ENCODE measurements around the gene EIF2S1.
A peak's percentile ranks its signal among the peaks of the same experiment; 100 is the strongest.
"Not testable (repeated sequence)": the region's sequence is repeated elsewhere in the genome, so short reads cannot be mapped to it uniquely, and the experiment has no call there.

EIF2S1 gene

DNA sequence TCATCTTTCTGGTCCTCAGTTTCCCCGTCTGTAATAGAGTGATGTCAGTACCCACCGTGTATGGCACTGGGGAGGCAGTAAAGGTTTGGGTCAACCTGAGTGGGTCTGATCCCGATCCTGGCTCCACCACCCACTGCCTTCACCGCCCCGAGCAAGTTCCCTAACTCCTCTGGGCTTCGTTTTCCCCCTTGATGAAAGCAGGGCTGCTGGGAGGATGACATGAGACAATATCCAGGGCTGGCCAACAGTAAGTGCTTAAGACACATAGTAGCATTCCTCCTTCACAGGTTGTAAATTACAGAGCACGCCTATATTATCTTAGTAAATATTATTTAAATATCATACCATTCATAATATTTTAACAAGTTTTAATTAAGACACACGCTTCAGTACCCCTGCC is 51.2 kb downstream of the EIF2S1 start:
- peak; percentile 31 to 59 for DNase-seq
- TF ChIP-seq POLR2A (IDR thresholded peaks at IDR 0.05; ENCODE audit: low read length) (no peak), GATA1 (IDR thresholded peaks at IDR 0.05; ENCODE audit: low read depth, low read length) (no peak)

DNA sequence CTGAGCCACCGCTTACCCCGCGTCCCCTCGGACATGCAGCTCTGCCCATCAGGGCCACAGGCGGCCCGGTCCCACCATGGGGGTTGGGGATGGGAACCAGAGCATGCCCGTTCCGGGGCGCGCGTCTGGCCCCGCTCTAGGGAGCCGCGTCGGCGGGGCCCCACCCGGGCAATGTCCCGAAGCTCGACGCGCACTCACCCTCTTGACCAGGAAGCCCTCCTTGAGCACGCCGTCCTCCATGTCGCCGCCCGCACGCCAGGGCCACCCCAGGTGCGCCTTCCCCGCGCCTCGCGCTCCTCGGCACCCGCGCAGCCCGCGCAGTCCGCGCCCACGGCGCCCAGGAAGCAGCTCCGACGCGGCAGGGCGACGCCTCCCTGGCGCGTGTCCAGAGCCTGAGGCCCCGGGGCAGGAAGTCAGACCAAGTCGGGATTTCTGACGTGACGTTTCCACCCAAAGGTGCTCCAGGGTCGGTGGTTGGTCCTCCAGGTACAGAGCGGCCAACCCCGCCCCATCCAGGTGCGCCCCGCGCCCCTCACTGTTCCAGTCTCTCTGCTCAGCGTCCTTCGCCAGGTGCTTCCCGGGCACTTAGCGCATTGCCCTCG is 51.8 kb downstream of the EIF2S1 start, which contains the start of gene PLEK2:
Gene PLEK2 (minus strand): TSS at position 346 of the 602 bp plus-strand sequence. CDS start 106 bp downstream, at position 240.
- TF ChIP-seq GATA1 (IDR thresholded peaks at IDR 0.05; ENCODE audit: low read depth, low read length), result no peak
- peak; percentile 80 for TF ChIP-seq POLR2A (IDR thresholded peaks at IDR 0.05; ENCODE audit: low read length)
- DNase-seq, result peak; percentile 78 to 89

GRCh38 chr14:67413806-67414769 is 54.0 kb downstream of the EIF2S1 start:
- TF ChIP-seq POLR2A (IDR thresholded peaks at IDR 0.05; ENCODE audit: low read length), result no peak
- TF ChIP-seq GATA1 (IDR thresholded peaks at IDR 0.05; ENCODE audit: low read depth, low read length), result no peak
- DNase-seq, result peak; percentile 42 to 83

DNA sequence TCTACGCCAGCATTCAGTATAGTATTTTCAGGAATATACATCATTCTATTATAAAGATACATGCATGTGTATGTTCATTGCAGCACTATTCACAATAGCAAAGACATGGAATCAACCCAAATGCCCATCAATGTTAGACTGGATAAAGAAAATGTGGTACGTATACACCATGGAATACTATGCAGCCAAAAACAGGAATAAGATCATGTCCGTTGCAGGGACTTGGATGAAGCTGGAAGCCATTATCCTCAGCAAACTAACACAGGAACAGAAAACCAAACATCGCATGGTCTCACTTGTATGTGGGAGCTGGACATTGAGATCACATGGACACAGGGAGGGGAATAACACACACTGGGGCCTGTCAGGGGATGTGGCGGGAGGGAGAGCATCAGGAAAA is 55.5 kb downstream of the EIF2S1 start:
- not testable (repeated sequence) for DNase-seq

GRCh38 chr14:67416085-67416484 is 56.0 kb downstream of the EIF2S1 start:
- TF ChIP-seq GATA1 (IDR thresholded peaks at IDR 0.05; ENCODE audit: low read depth, low read length), result no peak
- peak; percentile 20 for TF ChIP-seq POLR2A (IDR thresholded peaks at IDR 0.05; ENCODE audit: low read length)
- DNase-seq, result peak; percentile 83 to 87

- TF ChIP-seq POLR2A (IDR thresholded peaks at IDR 0.05; ENCODE audit: low read length) (no peak), GATA1 (IDR thresholded peaks at IDR 0.05; ENCODE audit: low read depth, low read length) (no peak)
- DNase-seq, result peak in 1 of 2 experiments; percentile 50
Measured at GRCh38 chr14:67416810-67417209, 56.7 kb downstream of the EIF2S1 start.

GRCh38 chr14:67417633-67418032 is 57.5 kb downstream of the EIF2S1 start:
- DNase-seq, result no peak
- TF ChIP-seq POLR2A (IDR thresholded peaks at IDR 0.05; ENCODE audit: low read length), result no peak
- no peak for TF ChIP-seq GATA1 (IDR thresholded peaks at IDR 0.05; ENCODE audit: low read depth, low read length)

- peak; percentile 93 to 94 for DNase-seq
Measured at GRCh38 chr14:67418401-67419191, 58.5 kb downstream of the EIF2S1 start.

DNA sequence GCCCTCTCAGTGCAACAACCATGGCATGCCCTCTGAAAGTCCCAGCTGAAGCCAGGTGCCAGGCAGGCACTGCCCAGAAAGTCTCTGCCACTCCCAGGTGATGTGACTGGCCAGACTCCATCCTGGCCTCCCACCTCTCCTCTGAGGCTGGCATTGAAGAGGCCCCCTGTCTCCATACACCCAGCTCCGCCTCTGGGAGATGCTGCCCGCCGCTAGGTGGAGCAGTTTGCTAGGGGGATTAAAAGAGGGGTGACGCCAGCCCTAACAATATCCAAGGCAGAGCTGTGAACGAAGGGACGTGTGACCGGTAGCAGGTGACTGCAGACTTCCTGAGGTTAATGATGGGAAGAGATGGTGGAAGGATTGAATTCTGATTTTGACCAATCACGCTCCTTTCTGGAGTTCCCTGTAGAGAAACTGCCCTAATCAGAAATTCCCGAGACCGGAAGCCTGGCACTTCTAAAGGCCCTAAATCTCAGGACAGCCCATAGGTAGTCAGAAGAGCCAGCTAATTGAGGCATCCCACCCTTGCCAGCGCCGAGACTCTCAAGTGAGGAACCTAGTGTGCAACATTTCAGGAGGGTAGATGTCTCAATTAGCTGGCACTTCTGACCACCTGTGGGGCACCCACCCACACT is 60.1 kb downstream of the EIF2S1 start:
- TF ChIP-seq GATA1 (IDR thresholded peaks at IDR 0.05; ENCODE audit: low read depth, low read length) (no peak), POLR2A (IDR thresholded peaks at IDR 0.05; ENCODE audit: low read length) (no peak)
- peak; percentile 67 to 75 for DNase-seq

More at GRCh38 chr14:67418401-67419191, 58.5 kb downstream of the EIF2S1 start:
- TF ChIP-seq GATA1 (IDR thresholded peaks at IDR 0.05; ENCODE audit: low read depth, low read length) (no peak), POLR2A (IDR thresholded peaks at IDR 0.05; ENCODE audit: low read length) (peak; percentile 75)

- TF ChIP-seq POLR2A (IDR thresholded peaks at IDR 0.05; ENCODE audit: low read length) (no peak), GATA1 (IDR thresholded peaks at IDR 0.05; ENCODE audit: low read depth, low read length) (no peak)
- peak in 1 of 2 experiments; percentile 22 for DNase-seq
Measured at GRCh38 chr14:67421356-67422224, 61.5 kb downstream of the EIF2S1 start.

- TF ChIP-seq GATA1 (IDR thresholded peaks at IDR 0.05; ENCODE audit: low read depth, low read length), result no peak
- TF ChIP-seq POLR2A (IDR thresholded peaks at IDR 0.05; ENCODE audit: low read length), result no peak
- no peak for DNase-seq
Measured at GRCh38 chr14:67423424-67423823, 63.3 kb downstream of the EIF2S1 start.

DNA sequence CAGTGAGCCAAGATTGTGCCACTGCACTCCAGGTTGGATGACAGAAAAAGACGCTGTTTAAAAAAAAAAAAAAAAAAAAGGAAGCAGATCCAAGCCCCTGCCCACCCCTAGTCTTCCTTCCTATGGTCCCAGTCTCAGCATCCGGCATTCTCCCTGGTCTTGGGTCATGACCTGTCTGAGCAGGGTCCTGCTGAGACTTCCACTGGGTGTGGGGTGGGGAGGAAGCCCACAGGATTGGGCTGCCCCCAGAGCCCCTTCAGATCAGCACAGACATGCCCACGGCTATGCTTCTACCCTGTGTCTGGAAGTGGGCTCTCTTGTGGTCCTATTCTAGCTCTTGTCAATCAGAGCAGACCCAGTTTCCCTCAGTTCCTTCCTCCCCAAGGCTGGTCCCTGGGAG is 64.4 kb downstream of the EIF2S1 start:
- TF ChIP-seq POLR2A (IDR thresholded peaks at IDR 0.05; ENCODE audit: low read length) (no peak), GATA1 (IDR thresholded peaks at IDR 0.05; ENCODE audit: low read depth, low read length) (no peak)
- no peak for DNase-seq
